Measurements from ENCODE around the gene LIMS2.

The LIMS2 gene, protein sequence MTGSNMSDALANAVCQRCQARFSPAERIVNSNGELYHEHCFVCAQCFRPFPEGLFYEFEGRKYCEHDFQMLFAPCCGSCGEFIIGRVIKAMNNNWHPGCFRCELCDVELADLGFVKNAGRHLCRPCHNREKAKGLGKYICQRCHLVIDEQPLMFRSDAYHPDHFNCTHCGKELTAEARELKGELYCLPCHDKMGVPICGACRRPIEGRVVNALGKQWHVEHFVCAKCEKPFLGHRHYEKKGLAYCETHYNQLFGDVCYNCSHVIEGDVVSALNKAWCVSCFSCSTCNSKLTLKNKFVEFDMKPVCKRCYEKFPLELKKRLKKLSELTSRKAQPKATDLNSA

DNA sequence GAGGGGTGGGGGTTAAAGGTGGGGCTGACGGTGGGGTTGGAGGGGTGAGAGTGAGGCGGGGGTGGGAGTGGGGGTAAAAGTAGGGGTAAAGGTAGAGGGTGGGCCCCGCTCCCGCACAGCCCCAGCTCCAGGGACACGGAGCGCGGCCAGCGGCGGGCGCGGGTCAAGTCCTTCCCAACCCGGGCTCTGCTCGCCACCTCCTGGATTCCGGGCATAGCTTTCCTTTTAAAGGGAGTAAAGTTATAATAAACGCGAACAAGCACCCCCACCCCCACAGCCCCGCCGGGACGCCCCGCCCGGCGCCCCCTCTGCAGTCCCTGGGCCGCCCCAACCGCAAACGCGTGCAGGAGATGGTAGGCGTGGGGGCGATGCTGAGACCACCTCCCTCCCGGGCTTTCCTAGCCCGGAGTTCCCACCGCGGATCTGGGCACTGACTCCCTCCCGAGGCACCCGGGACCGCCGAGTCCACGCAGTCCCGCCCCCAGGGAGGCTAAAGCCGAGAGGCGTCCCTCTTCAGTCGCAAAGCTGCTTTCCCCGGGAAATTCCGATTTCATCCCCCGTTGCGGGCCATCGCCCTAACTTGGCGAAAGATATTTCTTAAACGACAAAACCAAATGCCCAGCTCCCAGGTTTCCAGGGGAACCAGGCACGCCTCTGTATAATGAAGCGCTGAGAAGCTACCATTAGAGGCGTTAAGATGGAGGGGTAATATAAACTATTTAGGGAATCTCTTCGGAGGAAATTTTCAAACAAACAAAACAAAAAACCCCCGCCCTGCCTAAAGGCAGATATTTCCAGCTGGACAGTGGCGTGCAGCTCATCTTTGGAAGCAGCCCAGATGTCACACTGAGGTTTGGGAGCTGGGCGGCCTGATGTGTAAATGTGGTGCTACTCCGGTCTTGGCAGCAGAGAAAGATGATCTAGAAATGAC is at the start of gene LIMS2:
Gene LIMS2 (minus strand): TSS at position 200 of the 931 bp plus-strand sequence. CDS start 506 bp downstream, outside the sequence.
- TF ChIP-seq ZNF8 (CRISPR knock-in tag; IDR thresholded peaks at IDR 0.05): no peak
- TF ChIP-seq ESRRG (CRISPR knock-in tag; IDR thresholded peaks at IDR 0.05): no peak
- ATAC-seq: peak; percentile 75

DNA sequence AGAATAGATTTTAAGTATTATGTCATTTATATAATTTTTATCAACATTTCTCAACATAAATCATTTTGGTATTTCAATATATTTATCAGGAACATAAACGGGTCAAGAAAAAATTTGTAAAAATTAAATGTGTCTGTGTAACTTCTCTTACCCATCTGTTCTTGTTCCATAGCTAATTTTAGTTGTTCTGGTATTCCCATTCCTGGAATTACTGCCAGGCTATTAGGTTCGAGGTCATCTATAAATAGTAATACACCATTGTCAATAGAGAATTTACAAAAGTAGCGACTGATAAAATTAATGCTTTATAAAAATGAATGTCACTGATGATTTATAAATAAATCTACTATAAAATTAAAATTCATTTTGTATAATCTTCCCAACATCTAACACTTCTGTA is 47.5 kb upstream of the LIMS2 start:
- no peak for TF ChIP-seq ZFP30 (CRISPR knock-in tag; IDR thresholded peaks at IDR 0.05)
- TF ChIP-seq TOX (CRISPR knock-in tag; IDR thresholded peaks at IDR 0.05; ENCODE audit: borderline replicate concordance): no peak
- TF ChIP-seq, protein P1, sequence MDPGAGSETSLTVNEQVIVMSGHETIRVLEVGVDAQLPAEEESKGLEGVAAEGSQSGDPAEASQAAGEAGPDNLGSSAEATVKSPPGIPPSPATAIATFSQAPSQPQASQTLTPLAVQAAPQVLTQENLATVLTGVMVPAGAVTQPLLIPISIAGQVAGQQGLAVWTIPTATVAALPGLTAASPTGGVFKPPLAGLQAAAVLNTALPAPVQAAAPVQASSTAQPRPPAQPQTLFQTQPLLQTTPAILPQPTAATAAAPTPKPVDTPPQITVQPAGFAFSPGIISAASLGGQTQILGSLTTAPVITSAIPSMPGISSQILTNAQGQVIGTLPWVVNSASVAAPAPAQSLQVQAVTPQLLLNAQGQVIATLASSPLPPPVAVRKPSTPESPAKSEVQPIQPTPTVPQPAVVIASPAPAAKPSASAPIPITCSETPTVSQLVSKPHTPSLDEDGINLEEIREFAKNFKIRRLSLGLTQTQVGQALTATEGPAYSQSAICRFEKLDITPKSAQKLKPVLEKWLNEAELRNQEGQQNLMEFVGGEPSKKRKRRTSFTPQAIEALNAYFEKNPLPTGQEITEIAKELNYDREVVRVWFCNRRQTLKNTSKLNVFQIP (CRISPR knock-in tag; IDR thresholded peaks at IDR 0.05; ENCODE audit: borderline replicate concordance, low read depth): no peak
- TF ChIP-seq ARNTL (CRISPR knock-in tag; IDR thresholded peaks at IDR 0.05; ENCODE audit: borderline replicate concordance, low read depth): no peak
- TF ChIP-seq, protein P2, sequence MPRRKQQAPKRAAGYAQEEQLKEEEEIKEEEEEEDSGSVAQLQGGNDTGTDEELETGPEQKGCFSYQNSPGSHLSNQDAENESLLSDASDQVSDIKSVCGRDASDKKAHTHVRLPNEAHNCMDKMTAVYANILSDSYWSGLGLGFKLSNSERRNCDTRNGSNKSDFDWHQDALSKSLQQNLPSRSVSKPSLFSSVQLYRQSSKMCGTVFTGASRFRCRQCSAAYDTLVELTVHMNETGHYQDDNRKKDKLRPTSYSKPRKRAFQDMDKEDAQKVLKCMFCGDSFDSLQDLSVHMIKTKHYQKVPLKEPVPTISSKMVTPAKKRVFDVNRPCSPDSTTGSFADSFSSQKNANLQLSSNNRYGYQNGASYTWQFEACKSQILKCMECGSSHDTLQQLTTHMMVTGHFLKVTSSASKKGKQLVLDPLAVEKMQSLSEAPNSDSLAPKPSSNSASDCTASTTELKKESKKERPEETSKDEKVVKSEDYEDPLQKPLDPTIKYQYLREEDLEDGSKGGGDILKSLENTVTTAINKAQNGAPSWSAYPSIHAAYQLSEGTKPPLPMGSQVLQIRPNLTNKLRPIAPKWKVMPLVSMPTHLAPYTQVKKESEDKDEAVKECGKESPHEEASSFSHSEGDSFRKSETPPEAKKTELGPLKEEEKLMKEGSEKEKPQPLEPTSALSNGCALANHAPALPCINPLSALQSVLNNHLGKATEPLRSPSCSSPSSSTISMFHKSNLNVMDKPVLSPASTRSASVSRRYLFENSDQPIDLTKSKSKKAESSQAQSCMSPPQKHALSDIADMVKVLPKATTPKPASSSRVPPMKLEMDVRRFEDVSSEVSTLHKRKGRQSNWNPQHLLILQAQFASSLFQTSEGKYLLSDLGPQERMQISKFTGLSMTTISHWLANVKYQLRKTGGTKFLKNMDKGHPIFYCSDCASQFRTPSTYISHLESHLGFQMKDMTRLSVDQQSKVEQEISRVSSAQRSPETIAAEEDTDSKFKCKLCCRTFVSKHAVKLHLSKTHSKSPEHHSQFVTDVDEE (CRISPR knock-in tag; IDR thresholded peaks at IDR 0.05): no peak
- TF ChIP-seq RARB (CRISPR knock-in tag; IDR thresholded peaks at IDR 0.05): no peak
- TF ChIP-seq ZNF8 (CRISPR knock-in tag; IDR thresholded peaks at IDR 0.05): no peak
- TF ChIP-seq ZFP3 (CRISPR knock-in tag; IDR thresholded peaks at IDR 0.05): no peak
- TF ChIP-seq ZC3H10 (CRISPR knock-in tag; IDR thresholded peaks at IDR 0.05): no peak
- no peak for TF ChIP-seq BACH2 (CRISPR knock-in tag; IDR thresholded peaks at IDR 0.05; ENCODE audit: borderline replicate concordance)
- TF ChIP-seq TCF4 (CRISPR knock-in tag; IDR thresholded peaks at IDR 0.05; ENCODE audit: borderline replicate concordance): no peak
- TF ChIP-seq ZNF70 (CRISPR knock-in tag; IDR thresholded peaks at IDR 0.05): no peak
- no peak for TF ChIP-seq ZNF565 (CRISPR knock-in tag; conservative IDR thresholded peaks at IDR 0.05; ENCODE audit: low read depth)
- ATAC-seq: no peak

DNA sequence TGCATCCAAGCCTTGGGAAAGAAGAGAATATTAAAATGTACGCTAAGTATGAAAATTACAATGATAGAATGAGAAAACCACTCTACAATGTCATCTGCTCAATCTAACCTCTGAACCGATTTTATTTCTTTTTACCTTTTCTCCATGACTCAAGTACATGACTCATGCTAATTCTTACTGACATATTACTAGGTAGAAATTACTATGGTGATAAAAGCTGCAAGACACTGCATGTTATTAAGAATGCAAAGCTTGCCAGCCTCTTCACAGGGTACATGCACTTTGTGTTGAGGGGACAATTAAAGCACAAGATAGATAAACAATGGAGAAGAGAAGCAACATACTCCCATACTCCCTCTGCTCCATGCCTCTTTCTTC is 46.6 kb upstream of the LIMS2 start:
- ATAC-seq: no peak
- TF ChIP-seq, protein P3, sequence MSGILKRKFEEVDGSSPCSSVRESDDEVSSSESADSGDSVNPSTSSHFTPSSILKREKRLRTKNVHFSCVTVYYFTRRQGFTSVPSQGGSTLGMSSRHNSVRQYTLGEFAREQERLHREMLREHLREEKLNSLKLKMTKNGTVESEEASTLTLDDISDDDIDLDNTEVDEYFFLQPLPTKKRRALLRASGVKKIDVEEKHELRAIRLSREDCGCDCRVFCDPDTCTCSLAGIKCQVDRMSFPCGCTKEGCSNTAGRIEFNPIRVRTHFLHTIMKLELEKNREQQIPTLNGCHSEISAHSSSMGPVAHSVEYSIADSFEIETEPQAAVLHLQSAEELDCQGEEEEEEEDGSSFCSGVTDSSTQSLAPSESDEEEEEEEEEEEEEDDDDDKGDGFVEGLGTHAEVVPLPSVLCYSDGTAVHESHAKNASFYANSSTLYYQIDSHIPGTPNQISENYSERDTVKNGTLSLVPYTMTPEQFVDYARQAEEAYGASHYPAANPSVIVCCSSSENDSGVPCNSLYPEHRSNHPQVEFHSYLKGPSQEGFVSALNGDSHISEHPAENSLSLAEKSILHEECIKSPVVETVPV (CRISPR knock-in tag; IDR thresholded peaks at IDR 0.05): no peak
- TF ChIP-seq ARNTL (CRISPR knock-in tag; IDR thresholded peaks at IDR 0.05; ENCODE audit: borderline replicate concordance, low read depth) (no peak), TOX (CRISPR knock-in tag; IDR thresholded peaks at IDR 0.05; ENCODE audit: borderline replicate concordance) (no peak), BACH2 (CRISPR knock-in tag; IDR thresholded peaks at IDR 0.05; ENCODE audit: borderline replicate concordance) (no peak), ESRRG (CRISPR knock-in tag; IDR thresholded peaks at IDR 0.05) (no peak), ZNF70 (CRISPR knock-in tag; IDR thresholded peaks at IDR 0.05) (no peak), GLIS3 (CRISPR knock-in tag; IDR thresholded peaks at IDR 0.05) (no peak), ZFP30 (CRISPR knock-in tag; IDR thresholded peaks at IDR 0.05) (no peak), SNAI2 (CRISPR knock-in tag; IDR thresholded peaks at IDR 0.05) (no peak), PPARA (CRISPR knock-in tag; IDR thresholded peaks at IDR 0.05; ENCODE audit: borderline replicate concordance) (no peak), RARB (CRISPR knock-in tag; IDR thresholded peaks at IDR 0.05) (no peak), OSR1 (CRISPR knock-in tag; IDR thresholded peaks at IDR 0.05) (no peak)
- TF ChIP-seq, protein P2 (CRISPR knock-in tag; IDR thresholded peaks at IDR 0.05): no peak
- TF ChIP-seq, protein P1 (CRISPR knock-in tag; IDR thresholded peaks at IDR 0.05; ENCODE audit: borderline replicate concordance, low read depth): no peak
- TF ChIP-seq, protein P4, sequence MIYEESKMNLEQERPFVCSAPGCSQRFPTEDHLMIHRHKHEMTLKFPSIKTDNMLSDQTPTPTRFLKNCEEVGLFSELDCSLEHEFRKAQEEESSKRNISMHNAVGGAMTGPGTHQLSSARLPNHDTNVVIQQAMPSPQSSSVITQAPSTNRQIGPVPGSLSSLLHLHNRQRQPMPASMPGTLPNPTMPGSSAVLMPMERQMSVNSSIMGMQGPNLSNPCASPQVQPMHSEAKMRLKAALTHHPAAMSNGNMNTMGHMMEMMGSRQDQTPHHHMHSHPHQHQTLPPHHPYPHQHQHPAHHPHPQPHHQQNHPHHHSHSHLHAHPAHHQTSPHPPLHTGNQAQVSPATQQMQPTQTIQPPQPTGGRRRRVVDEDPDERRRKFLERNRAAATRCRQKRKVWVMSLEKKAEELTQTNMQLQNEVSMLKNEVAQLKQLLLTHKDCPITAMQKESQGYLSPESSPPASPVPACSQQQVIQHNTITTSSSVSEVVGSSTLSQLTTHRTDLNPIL (CRISPR knock-in tag; IDR thresholded peaks at IDR 0.05; ENCODE audit: low read depth): no peak
- TF ChIP-seq, protein P5, sequence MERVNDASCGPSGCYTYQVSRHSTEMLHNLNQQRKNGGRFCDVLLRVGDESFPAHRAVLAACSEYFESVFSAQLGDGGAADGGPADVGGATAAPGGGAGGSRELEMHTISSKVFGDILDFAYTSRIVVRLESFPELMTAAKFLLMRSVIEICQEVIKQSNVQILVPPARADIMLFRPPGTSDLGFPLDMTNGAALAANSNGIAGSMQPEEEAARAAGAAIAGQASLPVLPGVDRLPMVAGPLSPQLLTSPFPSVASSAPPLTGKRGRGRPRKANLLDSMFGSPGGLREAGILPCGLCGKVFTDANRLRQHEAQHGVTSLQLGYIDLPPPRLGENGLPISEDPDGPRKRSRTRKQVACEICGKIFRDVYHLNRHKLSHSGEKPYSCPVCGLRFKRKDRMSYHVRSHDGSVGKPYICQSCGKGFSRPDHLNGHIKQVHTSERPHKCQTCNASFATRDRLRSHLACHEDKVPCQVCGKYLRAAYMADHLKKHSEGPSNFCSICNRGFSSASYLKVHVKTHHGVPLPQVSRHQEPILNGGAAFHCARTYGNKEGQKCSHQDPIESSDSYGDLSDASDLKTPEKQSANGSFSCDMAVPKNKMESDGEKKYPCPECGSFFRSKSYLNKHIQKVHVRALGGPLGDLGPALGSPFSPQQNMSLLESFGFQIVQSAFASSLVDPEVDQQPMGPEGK (CRISPR knock-in tag; IDR thresholded peaks at IDR 0.05; ENCODE audit: borderline replicate concordance): no peak
